GM18519 (cell line): Measurements from ENCODE around the gene MRPS6.

Experiments
- ATAC-seq: cut with Tn5 transposase; IDR thresholded peaks from one replicate; pipeline ENCODE4 v1.9.1; 2021; ENCODE audit warnings: mild to moderate bottlenecking, moderate library complexity; ENCODE audit not compliant: unreplicated experiment, low FRiP score

MRPS6 gene

DNA sequence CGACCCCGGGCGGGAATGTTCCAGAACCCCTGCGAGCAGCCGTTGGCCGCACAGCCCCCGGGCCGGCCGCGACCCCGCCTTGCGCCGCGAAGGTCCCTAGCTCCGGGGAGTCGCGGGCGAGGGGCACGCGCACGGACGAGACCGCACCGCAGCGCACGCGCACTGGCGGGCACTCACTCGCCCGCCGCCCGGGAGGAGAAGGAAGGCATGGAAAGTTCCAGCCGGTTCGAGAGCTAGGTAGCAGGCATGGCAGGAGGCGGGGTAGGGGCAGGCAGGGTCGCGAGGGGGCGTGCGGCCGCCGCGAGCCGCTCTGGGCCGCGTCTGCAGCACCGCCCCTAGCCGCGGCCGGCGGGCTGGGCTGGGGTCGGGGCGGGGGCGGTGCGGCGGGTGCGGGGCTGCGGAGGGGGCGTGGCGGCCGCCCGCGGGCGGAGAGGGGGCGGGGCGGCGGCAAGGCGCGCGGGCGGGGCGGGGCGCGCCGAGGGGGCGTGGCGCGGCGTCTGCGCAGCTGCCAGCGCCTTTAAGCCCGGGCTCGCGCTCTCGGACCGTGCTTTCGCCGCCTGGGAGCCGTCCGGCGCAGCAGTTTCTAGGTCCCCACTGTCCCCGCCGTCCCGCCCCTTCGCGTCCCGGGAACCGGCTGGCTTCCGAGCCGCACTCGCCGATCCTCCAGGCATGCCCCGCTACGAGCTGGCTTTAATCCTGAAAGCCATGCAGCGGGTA is at the start of gene MRPS6, which contains the start of gene SLC5A3:
Gene MRPS6, plus strand, starts transcription at position 547 of the 717 bp plus-strand sequence. Its CDS starts 123 bp downstream, at position 670.
Gene SLC5A3, plus strand, starts transcription at position 547 of the 717 bp plus-strand sequence. CDS start 21,621 bp downstream, outside the sequence.
- ATAC-seq: peak; percentile 44

DNA sequence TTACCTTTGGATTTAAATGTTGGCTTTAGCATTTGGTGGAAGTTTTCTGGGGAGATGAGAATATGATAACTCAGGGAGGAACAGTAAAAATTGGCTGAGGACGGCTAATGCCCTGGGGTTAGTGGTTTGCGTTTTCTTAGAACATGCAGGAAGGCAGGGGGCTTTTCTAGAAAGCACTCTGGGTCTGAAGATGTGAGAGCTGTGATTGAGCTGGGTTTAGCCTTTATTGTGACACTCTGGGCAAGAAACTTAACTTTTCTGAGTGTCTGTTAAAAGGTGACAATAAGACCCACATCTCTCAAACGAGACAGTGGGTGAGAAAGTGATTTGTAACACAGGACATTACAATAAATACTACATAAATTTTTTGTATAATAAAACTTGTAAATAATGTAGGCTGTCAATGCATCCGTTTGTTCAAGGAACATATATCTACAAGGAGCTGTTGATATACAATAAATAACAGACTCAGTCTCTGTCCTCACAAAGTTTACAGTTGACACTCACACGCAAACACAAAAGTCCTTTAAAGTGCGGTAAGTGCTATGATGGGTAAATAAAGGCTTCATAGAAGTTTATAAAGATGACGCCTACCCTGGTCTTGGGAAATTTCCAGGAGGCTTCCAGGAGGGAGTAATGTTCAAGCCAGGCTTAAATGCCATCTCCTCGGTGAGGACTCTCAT is 49.5 kb upstream of the MRPS6 start:
- no peak for ATAC-seq

DNA sequence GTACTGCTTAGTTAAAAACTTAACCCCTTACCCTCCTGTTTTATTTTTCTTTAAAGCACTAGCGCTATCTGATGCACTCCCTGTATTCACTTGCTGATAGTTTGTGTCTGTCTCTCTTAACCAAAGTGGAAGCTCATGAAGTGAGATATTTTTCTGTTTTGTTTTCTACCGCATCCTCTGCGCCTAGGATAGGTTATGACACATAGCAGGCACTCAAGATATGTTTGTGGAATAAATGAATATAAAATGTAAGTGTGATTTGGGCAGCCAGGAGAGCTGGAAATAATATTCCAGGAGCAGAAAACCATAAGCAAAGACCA is 49.0 kb upstream of the MRPS6 start:
- no peak for ATAC-seq

DNA sequence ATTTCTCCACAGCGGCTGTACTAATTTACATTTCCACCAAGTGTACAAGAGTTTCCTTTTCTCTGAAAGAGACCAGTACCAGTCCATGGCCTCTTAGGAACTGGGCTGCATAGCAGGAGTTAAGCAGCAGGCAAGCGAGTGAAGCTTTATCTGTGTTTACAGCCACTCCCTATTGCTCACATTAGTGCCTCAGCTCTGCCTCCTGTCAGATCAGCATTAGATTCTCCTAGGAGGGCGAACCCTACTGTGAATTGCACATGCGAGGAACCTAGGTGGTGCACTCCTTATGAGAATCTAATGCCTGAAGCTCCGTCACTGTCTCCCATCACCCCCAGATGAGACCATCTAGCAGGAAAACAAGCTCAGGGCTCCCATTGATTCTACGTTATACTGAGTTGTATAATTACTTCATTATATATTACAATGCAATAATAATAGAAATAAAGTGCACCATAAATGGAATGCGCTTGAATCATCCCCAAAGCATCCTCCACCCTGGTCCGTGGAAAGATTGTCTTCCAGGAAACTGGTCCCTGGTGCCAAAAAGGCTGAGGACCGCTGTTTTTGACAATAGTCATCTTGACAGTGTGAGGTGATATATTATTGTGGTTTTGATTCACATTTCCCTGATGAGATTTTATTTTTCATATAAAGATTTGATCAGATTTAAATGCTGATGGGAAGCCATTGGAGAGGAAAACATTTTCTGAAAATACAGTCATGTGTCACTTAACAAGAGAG is 45.5 kb upstream of the MRPS6 start:
- ATAC-seq: no peak

DNA sequence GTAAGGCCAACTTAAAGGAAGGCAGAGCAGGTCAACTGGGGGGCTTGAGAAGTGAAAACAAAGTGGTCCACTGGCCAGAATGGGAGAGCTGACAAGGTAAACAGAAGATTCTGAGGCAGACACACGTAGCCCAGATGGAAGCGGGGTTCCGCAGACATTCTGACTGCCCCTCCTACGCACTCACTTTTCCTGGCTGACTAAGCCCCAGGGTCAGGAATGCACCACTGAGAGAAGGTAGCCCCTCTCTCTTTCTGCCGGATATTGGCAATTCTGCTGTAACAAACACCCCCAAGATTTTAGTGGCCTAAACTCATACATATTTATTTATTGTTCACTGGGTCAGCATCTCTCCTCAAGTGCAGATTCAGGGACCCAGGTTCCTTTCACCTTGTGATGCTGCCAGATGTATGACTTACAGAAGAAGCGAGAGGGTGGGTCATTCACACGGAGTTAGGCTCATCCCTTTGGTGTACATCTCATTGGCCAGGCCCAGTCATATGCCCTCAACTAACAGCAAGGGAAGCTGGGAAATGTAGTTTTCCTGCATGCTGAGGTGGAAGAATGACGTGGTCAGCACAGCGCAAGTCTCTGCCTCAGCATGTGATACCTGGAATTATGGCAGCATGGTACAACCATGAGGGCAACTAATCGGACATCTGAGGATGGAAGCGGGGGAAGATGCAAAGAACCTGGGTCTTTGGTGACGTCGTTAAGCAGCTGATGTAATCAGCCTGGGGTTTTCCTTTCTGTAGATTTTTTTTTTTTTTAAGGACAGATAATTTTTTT is 43.4 kb upstream of the MRPS6 start:
- peak; percentile 87 for ATAC-seq

DNA sequence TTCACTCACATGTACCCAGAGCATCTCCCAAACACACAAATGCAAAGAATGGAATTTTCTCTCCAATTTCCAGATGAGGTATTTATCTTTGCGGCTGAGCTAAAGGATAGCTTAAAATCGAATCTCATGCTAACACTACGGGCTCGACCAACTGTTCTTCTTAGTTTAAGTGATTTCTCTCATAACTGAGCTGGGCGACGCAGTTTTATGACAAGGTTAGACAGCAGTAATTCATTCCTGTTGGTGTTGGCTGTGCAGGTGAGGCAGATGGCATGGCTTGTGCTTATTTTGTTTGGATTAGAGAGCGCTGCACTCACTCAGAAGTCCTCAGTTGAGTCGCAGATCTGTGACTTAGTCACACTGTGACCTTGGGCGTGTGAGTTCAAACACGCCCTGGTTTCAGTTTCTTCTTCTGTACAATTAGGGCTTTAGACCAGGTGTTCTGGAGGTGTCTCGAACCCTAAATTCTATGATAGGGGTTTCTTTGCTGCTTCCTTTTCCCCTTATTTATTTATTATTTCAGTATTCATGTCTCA is 41.5 kb upstream of the MRPS6 start:
- no peak for ATAC-seq

DNA sequence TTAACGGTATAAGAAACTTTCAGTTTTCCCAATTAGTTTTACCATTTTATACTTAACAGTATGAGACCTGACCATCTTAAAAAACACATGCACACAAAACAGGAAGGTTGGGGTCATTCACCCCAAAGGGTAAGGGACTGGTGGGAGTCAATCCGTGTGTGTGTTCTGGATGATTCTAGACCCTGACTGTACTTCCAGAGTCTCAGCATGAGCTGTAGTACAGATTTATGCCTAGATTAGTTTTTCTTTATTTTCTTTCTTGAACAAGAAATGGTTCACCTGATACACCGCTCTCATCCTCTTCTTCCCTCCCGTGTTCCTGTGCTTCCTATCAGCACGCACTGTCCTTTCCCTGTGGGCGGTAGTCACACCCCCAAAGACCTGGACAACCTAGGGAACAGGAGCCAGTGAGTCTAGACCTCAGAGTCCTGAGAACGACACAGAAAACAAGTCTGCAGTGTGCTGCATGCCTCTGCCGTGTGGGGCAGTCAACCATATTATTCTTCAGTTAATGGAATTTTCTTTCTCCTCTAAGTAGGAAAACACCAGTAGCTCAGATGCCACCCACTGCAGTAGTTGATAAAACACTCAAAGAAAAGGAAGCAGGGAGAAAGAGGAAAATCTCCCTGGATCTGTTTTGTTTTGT is 38.9 kb upstream of the MRPS6 start:
- no peak for ATAC-seq

DNA sequence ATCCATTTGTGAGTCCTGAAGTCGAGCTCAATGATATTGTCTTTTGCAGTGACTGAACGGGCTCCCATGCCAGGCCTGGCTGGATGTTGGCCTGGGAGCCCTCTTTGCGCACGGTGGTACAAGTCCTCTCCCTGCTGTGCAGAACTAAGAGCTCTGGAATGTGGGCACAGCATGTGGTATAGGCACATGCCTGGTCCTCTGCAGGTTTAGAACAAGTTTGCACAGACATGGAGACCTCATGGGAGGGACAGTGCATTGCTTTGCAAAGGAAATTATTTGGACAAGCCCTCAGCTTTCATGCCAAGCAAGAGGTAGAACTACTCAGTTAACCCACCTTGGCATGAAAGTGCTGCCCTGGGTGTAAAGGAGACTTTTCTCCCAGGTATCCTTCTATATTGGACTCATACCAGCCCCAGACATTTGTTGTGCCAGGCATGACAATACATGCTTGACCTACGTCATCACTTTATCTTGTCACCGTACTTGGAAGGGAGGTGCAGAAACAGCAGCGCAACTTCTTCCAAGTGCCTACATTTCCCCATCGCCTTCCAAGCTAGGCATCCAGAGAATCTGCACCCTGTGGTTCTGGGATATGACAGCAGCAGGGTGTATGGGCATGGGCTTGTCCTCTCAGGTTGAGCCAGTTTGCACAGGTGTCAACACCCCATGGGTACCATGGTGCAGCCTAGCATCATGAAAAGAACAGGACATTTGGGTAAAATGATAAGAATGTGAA is 37.6 kb upstream of the MRPS6 start:
- ATAC-seq: no peak

DNA sequence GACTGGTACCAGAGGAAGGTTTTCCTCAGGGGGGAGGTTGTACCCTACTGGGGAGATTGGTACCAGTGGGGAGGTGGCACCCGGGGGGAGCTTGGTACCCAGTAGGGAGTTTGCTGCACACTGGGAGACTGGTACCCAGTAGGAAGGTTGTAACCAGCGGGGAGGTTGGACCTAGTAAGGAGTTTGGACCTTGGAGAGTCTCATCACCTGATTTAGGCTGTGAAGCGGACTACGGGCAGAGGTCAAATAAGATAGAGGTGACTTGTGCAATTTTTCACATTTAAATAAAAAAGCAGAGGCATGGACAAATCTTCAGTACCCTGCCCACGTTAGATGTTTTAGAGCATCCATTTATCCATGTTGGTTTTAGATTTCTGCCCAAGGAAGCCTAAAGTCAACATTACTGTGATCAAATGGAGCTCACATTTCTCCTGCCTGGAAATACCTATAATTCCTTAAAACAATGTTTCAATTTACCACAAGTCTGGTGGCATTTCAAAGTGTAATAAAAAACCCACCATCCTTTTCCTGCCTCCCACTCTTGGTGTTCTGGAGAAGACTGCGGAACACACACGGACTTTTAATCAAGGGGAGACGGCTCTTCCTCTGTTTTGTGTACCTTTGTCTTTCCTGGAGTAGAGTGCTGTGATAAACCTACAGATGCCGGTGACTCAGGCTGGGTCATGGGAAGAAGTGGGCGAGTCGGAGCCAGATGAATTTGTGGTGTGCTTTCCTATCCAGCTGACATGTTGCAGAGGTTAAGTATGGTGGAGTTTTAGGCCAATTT is 36.2 kb upstream of the MRPS6 start:
- ATAC-seq: no peak

DNA sequence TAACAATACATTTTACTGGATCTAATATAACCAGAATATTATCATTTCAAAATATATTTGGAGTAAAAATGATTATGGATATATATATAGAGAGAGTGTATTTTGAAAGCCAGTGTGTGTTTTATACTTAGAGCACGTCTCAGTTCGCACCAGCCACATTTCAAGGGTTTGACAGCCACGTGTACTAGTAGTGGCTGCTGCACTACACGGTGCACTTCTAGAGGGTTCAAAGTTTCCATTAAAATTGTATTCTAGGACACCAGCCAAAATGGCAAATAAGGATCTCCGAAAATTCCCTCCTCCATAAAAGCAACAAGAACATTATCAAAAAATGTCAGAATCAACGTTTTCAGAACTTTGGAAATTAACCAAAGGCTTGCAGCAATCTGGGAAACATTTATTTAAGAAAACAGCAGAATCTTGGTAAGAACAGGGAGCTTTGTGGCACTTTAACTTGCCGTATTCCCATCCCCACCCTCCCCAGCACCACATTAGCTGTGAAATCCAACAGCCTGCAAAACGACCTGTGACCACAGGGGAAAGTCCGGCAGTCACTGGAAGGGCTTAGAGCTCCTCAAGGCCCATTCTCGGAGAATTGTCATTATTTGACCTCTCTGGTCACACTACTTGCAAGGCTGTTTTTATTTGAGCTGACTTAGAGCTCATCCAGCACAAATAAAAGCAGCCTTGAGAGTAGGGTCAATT is 33.5 kb upstream of the MRPS6 start:
- no peak for ATAC-seq

DNA sequence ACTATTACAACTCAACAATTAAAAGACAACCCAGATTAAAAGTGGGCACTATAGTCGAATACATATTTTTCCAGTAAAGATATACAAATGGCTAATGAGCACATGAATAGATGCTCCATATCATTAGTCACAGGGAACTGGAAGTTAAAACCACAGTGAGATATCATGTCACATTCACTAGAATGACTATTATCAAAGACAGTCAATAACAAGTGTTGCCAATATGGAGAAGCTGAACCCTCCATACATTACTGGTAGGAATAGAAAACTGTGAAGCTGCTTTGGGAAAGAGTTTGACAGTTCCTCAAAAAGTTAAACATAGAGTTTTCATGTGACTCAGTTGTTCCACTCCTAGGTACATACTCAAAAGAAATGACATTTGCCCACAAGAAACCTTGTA is 30.6 kb upstream of the MRPS6 start:
- ATAC-seq: no peak

DNA sequence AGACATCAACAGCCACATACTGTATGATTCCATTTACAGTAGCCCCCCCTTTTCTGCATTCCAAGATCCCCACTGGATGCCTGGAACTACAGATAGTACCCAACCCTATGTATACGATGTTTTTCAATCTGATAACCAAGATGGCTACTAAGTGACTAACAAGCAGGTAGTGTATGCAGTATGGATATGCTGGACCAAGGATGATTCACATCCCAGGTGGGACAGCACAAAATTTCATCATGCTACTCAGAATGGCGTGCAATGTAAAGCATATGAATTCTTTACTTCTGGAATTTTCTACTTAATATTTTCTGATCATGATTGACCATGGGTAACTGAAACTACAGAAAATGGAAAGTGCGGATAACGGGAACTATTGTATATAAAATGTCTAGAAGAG is 30.0 kb upstream of the MRPS6 start:
- no peak for ATAC-seq

DNA sequence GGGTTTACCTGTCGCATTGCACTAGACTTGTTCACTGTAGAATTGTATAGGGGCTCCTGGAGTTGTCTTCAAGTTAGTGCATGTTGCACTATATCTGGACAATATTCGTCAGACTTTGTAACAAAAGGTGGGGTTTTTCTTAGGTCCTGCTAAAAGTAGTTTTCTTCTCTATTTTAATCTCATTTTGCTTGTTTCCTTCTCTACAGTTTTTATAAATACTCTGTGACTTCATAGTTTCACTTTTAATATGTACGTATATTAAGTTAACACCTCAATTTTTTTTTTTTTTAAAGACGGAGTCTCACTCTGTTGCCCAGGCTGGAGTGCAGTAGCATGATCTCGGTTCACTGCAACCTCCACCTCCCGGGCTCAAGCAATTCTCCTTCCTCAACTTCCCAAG is 26.5 kb upstream of the MRPS6 start:
- ATAC-seq: peak; percentile 48

DNA sequence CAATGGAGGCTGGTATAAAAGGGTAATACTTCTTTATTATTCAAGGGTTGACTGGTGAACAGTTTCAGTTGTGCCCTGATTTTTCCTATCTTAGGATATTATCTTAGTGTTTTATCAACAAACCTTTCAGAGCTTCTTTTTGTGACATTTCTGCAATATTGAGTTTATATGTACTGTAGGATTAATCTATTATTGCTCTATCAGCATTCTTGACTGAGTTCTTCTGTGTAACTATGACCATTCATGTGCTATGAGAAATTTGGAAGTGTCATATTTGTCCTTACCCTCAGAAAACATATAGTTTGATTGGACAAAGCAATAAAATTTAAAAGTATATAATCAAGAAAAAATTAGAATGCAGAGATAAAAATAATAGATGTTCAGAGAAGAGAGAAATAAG is 25.5 kb upstream of the MRPS6 start:
- no peak for ATAC-seq

DNA sequence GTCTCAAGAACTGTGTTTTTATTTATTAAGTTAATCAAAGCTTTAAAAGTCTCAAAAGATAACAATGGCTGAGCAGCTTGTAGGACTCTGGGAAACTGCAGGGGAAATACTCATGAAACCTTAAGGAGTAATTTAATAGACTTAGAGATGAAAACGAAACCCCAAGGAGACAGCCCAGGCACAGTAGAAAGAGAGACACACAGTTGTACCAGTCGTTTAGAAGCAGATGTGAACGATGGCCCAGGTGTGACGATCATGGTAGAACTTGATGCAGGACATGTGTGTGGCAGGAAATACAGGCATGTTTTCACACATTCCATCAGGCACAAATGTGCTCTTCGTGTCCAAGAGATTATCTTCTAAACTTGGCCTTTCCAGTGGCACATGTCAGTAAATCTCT is 21.2 kb upstream of the MRPS6 start:
- no peak for ATAC-seq

DNA sequence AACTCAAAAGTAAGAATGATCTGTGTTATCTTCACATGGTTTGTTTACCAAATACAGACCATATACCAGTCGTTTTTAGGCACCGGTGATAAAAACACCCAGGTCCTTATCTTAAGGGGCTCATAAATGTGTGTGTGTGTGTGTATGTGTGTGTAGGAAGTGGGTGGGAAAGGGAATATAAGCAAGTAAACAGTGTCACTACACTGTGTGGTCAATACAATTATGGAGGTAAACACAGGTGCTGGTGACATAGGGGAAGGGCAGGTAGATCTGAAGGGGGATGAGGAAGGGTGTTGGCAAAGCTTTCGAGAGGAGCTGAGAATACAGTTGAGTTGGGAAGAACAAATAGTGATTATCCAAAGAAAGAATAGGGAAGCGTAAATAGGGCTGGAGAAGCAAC is 19.1 kb upstream of the MRPS6 start:
- no peak for ATAC-seq

DNA sequence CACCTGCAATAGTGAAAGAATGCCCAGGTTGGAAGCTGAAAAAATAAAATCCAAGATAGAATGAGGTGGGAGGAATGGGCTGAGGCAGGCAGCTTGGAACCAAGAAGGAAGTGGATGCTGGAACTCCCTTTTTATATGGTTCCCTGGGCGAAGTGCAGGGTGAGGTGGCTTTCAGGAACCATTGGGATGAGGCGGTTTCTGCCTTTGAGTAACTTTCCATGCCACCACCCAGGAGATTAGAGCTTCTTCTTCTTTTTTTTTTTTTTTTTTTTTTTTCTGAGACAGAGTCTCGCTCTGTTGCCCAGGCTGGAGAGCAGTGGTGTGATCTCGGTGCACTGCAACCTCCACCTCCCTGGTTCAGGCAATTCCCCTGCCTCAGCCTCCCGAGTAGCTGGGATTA is 17.8 kb upstream of the MRPS6 start:
- ATAC-seq: no peak

DNA sequence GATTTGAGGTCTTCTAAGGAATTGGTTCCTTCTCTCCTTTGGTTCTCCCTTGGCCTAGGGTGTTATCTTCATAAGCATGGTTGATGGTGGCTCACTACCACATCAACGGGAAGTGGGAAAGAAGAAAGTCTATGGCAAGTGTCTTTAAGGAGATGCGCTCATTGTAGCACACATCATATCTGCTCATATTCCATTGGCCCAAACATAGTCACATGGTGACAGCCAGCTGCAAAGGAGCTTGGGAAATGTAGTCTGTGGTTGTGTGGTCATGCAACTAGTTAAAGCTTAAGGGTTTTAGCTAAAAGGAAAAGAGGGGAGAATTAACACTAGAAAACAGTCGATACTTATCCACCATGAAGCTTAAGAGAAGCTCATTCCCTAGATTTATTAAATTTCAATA is 11.4 kb upstream of the MRPS6 start:
- no peak for ATAC-seq
